Mesendoderm (in vitro differentiated cells): Measurements from ENCODE around the gene OR10S1. TPM values are rescaled to one million over a fixed set of nuclear protein-coding genes. Genes with fewer than 3 reads are reported as not detected.
A peak's percentile ranks its signal among the peaks of the same experiment; 100 is the strongest.
"Not testable (repeated sequence)": the region's sequence is repeated elsewhere in the genome, so short reads cannot be mapped to it uniquely, and the experiment has no call there.

Source experiments
- DNase-seq: peaks from one replicate; pipeline ENCODE4 v3.0.0; 2013
- H2AK5ac ChIP-seq: 2 replicates; pipeline ENCODE4 v1.6.1; 2013; ENCODE audit warnings: low read length, inconsistent platforms
- H2BK120ac ChIP-seq: 2 replicates; pipeline ENCODE4 v1.6.1; 2013; ENCODE audit warnings: low read depth, mild to moderate bottlenecking, low read length, moderate library complexity, mixed read lengths
- H2BK15ac ChIP-seq: replicated peaks from 2 replicates; pipeline ENCODE4 v1.6.1; 2013; ENCODE audit warnings: low read depth, mild to moderate bottlenecking, moderate library complexity
- H2BK5ac ChIP-seq: 2 replicates; pipeline ENCODE4 v1.6.1; 2013; ENCODE audit warnings: low read length, inconsistent platforms
- H3K18ac ChIP-seq: 2 replicates; pipeline ENCODE4 v1.6.1; 2013; ENCODE audit warnings: mild to moderate bottlenecking, low read length, mixed read lengths
- H3K23ac ChIP-seq: one replicate; pipeline ENCODE4 v1.6.1; 2013; ENCODE audit warnings: low read length
- H3K27ac ChIP-seq: 2 replicates; pipeline ENCODE4 v1.5.1; 2013; ENCODE audit warnings: low read depth, mild to moderate bottlenecking, inconsistent platforms, low read length, moderate library complexity
- H3K27me3 ChIP-seq: 2 replicates; pipeline ENCODE4 v1.6.1; 2013; ENCODE audit warnings: low read length, control low read depth, mild to moderate bottlenecking, inconsistent platforms; ENCODE audit not compliant: insufficient read depth, poor library complexity
- H3K36me3 ChIP-seq: 2 replicates; pipeline ENCODE4 v1.6.1; 2013; ENCODE audit warnings: low read length, inconsistent platforms; ENCODE audit not compliant: control insufficient read depth, insufficient read depth
- H3K4ac ChIP-seq: one replicate; pipeline ENCODE4 v1.6.1; 2013; ENCODE audit warnings: low read depth, mild to moderate bottlenecking, low read length, moderate library complexity
- H3K4me1 ChIP-seq: 2 replicates; pipeline ENCODE4 v1.6.1; 2013; ENCODE audit warnings: low read depth, low read length, inconsistent platforms; ENCODE audit not compliant: control insufficient read depth
- H3K4me2 ChIP-seq: 2 replicates; pipeline ENCODE4 v1.6.1; 2013; ENCODE audit warnings: low read length
- H3K4me3 ChIP-seq: 2 replicates; pipeline ENCODE4 v1.5.1; 2013; ENCODE audit warnings: mild to moderate bottlenecking, low read length
- H3K56ac ChIP-seq: one replicate; pipeline ENCODE4 v1.6.1; 2013; ENCODE audit warnings: low read length
- H3K79me1 ChIP-seq: 2 replicates; pipeline ENCODE4 v1.6.1; 2013; ENCODE audit warnings: low read length, inconsistent platforms
- H3K79me2 ChIP-seq: 2 replicates; pipeline ENCODE4 v1.6.1; 2013; ENCODE audit warnings: mild to moderate bottlenecking, low read length; ENCODE audit not compliant: control insufficient read depth, insufficient read depth
- H3K9ac ChIP-seq: 2 replicates; pipeline ENCODE4 v1.6.1; 2013; ENCODE audit warnings: low read length, inconsistent platforms
- H4K5ac ChIP-seq: one replicate; pipeline ENCODE4 v1.6.1; 2013; ENCODE audit warnings: low read length
- H4K8ac ChIP-seq: one replicate; pipeline ENCODE4 v1.6.1; 2013; ENCODE audit warnings: low read depth, mild to moderate bottlenecking, control low read depth, low read length, moderate library complexity
- WGBS: extraction: QIAGEN DNeasy Blood & Tissue Kit; methylation state at CpG from one replicate; pipeline ENCODE4 v1.1.7; 2013; ENCODE audit warnings: low lambda C conversion rate, missing lambda C conversion rate; ENCODE audit not compliant: insufficient coverage; ENCODE audit errors: extremely low coverage; 5-methylcytosine and 5-hydroxymethylcytosine counted together
- polyA plus RNA-seq, 2 experiments: library from polyadenylated mRNA; stranded (reverse); fragments of 200-250 nt; gene quantifications; one replicate each; pipeline ENCODE4 v1.2.3, GENCODE V29; 2013

Gene OR10S1, protein sequence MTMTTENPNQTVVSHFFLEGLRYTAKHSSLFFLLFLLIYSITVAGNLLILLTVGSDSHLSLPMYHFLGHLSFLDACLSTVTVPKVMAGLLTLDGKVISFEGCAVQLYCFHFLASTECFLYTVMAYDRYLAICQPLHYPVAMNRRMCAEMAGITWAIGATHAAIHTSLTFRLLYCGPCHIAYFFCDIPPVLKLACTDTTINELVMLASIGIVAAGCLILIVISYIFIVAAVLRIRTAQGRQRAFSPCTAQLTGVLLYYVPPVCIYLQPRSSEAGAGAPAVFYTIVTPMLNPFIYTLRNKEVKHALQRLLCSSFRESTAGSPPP
- not detected for polyA plus RNA-seq (2013, experiment 1 of 2)
- polyA plus RNA-seq (2013, experiment 2 of 2): not detected

GRCh38 chr11:123977731-123978347 lies at the start of gene OR10S1:
OR10S1 (minus strand) TSS chr11:123977781; CDS start chr11:123977664, 117 bp downstream.
- Histone ChIP-seq H3K79me1 (no peaks in the 10 kb centered on the region), H3K4me2 (no peak within 1 kb of the TSS), H3K4me1 (no peaks in the 10 kb centered on the region), H3K36me3 (no peaks in the 10 kb centered on the region), H2BK5ac (no peak within 1 kb of the TSS), H4K5ac (no peak within 1 kb of the TSS), H3K18ac (no peak within 1 kb of the TSS), H3K9ac (no peak within 1 kb of the TSS), H3K27ac (no peak within 1 kb of the TSS), H4K8ac (no peak within 1 kb of the TSS), H2BK15ac (no peak within 1 kb of the TSS), H3K23ac (no peak within 1 kb of the TSS), H2AK5ac (peak within 1 kb of the TSS; percentile 56), H2BK120ac (no peak within 1 kb of the TSS), H3K79me2 (no peaks in the 10 kb centered on the region), H3K4me3 (no peak within 1 kb of the TSS), H3K4ac (no peak within 1 kb of the TSS), H3K27me3 (no peaks in the 10 kb centered on the region), H3K56ac (no peak within 1 kb of the TSS)
- peak; percentile 47 for DNase-seq

- Histone ChIP-seq H3K4ac (no peak within 1 kb of the TSS), H3K79me2 (no peaks in the 10 kb centered on the region), H3K9ac (no peak within 1 kb of the TSS), H3K27me3 (no peaks in the 10 kb centered on the region), H3K4me2 (no peak within 1 kb of the TSS), H4K8ac (no peak within 1 kb of the TSS), H4K5ac (no peak within 1 kb of the TSS), H2BK120ac (no peak within 1 kb of the TSS), H2AK5ac (no peak within 1 kb of the TSS), H3K18ac (no peak within 1 kb of the TSS), H3K27ac (no peak within 1 kb of the TSS), H3K79me1 (no peaks in the 10 kb centered on the region), H3K4me1 (no peaks in the 10 kb centered on the region), H3K56ac (no peak within 1 kb of the TSS), H2BK5ac (no peak within 1 kb of the TSS), H3K36me3 (no peaks in the 10 kb centered on the region), H2BK15ac (no peak within 1 kb of the TSS), H3K23ac (no peak within 1 kb of the TSS), H3K4me3 (no peak within 1 kb of the TSS)
- WGBS: no CpG with 5 or more reads among the region's 2 CpGs
- DNase-seq: no peak
Measured at GRCh38 chr11:124026498-124026897, 48.9 kb upstream of the OR10S1 start, which contains the start of gene OR10G8. OR10G8 (plus strand) TSS chr11:124026798; CDS start chr11:124029623, 2,825 bp downstream.

DNA sequence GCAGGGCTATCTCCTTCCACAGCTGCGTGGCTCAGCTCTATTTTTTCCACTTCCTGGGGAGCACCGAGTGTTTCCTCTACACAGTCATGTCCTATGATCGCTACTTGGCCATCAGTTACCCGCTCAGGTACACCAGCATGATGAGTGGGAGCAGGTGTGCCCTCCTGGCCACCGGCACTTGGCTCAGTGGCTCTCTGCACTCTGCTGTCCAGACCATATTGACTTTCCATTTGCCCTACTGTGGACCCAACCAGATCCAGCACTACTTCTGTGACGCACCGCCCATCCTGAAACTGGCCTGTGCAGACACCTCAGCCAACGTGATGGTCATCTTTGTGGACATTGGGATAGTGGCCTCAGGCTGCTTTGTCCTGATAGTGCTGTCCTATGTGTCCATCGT lies 38.3 kb upstream of the OR10S1 start:
- not testable (repeated sequence) for H3K79me1 ChIP-seq, H2BK5ac ChIP-seq, H4K5ac ChIP-seq, H3K56ac ChIP-seq, H2BK15ac ChIP-seq, H3K4ac ChIP-seq, H3K9ac ChIP-seq, H3K4me1 ChIP-seq, H3K18ac ChIP-seq, H2AK5ac ChIP-seq, H4K8ac ChIP-seq, H3K79me2 ChIP-seq, DNase-seq, H3K27me3 ChIP-seq, H2BK120ac ChIP-seq, H3K36me3 ChIP-seq, H3K4me3 ChIP-seq, H3K23ac ChIP-seq, H3K27ac ChIP-seq, H3K4me2 ChIP-seq
- WGBS: no CpG with 5 or more reads among the region's 9 CpGs

DNA sequence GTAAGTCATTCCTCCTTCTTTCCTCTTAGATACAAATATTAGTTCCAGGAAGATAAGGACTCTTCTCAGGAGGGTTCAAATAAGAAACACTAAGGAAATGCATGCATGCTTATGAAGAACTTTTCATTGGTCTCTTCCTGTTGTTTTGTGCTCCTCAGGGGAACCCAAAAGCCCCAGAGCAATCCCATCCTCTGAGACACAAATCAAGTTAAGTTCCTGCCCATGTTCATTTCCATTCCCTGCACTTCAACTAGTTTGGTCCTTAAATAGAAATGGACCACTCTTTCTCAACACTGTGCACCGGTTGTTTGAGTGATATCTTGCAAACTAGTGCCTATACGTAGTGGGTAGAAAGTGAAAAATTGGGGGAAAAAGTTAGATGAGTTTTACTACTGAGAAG lies 35.1 kb upstream of the OR10S1 start, which contains the start of gene OR10G4:
OR10G4 (plus strand) TSS at position 301 of the 400 bp plus-strand sequence. CDS start 2,578 bp downstream, outside the sequence.
- WGBS: no CpG with 5 or more reads among the region's 2 CpGs
- no peak within 1 kb of the TSS for H4K5ac ChIP-seq
- no peaks in the 10 kb centered on the region for H3K36me3 ChIP-seq
- H4K8ac ChIP-seq: no peak within 1 kb of the TSS
- no peak within 1 kb of the TSS for H2AK5ac ChIP-seq
- H3K23ac ChIP-seq: no peak within 1 kb of the TSS
- H3K56ac ChIP-seq: no peak within 1 kb of the TSS
- no peak within 1 kb of the TSS for H3K27ac ChIP-seq
- DNase-seq: no peak
- no peak within 1 kb of the TSS for H3K4me2 ChIP-seq
- no peak within 1 kb of the TSS for H3K18ac ChIP-seq
- no peak within 1 kb of the TSS for H3K4me3 ChIP-seq
- no peak within 1 kb of the TSS for H2BK5ac ChIP-seq
- no peaks in the 10 kb centered on the region for H3K4me1 ChIP-seq
- no peak within 1 kb of the TSS for H2BK15ac ChIP-seq
- H3K4ac ChIP-seq: no peak within 1 kb of the TSS
- no peak within 1 kb of the TSS for H3K9ac ChIP-seq
- no peaks in the 10 kb centered on the region for H3K27me3 ChIP-seq
- no peak within 1 kb of the TSS for H2BK120ac ChIP-seq
- H3K79me2 ChIP-seq: no peaks in the 10 kb centered on the region
- H3K79me1 ChIP-seq: no peaks in the 10 kb centered on the region

- no peaks in the 10 kb centered on the region for H3K4me1 ChIP-seq
- no peak within 1 kb of the TSS for H3K18ac ChIP-seq
- no peak within 1 kb of the TSS for H3K27ac ChIP-seq
- H3K56ac ChIP-seq: no peak within 1 kb of the TSS
- no peak within 1 kb of the TSS for H4K8ac ChIP-seq
- H2BK5ac ChIP-seq: no peak within 1 kb of the TSS
- H3K4me2 ChIP-seq: no peak within 1 kb of the TSS
- H4K5ac ChIP-seq: no peak within 1 kb of the TSS
- H3K4ac ChIP-seq: no peak within 1 kb of the TSS
- no peak within 1 kb of the TSS for H2BK120ac ChIP-seq
- H3K9ac ChIP-seq: no peak within 1 kb of the TSS
- no peak within 1 kb of the TSS for H3K23ac ChIP-seq
- no peaks in the 10 kb centered on the region for H3K79me1 ChIP-seq
- no peak for DNase-seq
- no peak within 1 kb of the TSS for H3K4me3 ChIP-seq
- no peaks in the 10 kb centered on the region for H3K79me2 ChIP-seq
- no peaks in the 10 kb centered on the region for H3K36me3 ChIP-seq
- H2AK5ac ChIP-seq: no peak within 1 kb of the TSS
- WGBS: 100% methylated on average over 1 of the region's 1 CpG
- no peak within 1 kb of the TSS for H2BK15ac ChIP-seq
- H3K27me3 ChIP-seq: no peaks in the 10 kb centered on the region
Measured at GRCh38 chr11:123995119-123995518, 17.5 kb upstream of the OR10S1 start, which contains the start of gene OR10G6. OR10G6 (minus strand) TSS chr11:123995161; CDS start chr11:123995161, 0 bp downstream.
